GM23338 (cell line): ENCODE results near the gene VSIG10. TPM values are rescaled to one million over a fixed set of nuclear protein-coding genes. Genes with fewer than 3 reads are reported as not detected.

Experiments
- ATAC-seq: fragments of 200-7000 bp; cut with Tn5 transposase; 3 replicates; pipeline ENCODE4 v1.9.1; 2020
- DNase-seq: peaks from one replicate; pipeline ENCODE4 v3.0.0-alpha.2; 2015; ENCODE audit warnings: low spot score
- H2AFZ ChIP-seq: fragments of 200-600 bp; sonication (generic); 2 replicates; pipeline ENCODE4 v1.8.0; 2016; ENCODE audit warnings: antibody characterized with exemption, mild to moderate bottlenecking, moderate library complexity
- H3F3A ChIP-seq: fragments of 200-600 bp; sonication (generic); replicated peaks from 2 replicates; pipeline ENCODE4 v1.8.0; 2017; ENCODE audit warnings: antibody characterized with exemption, mixed run types, low read depth
- H3K27ac ChIP-seq: fragments of 200-600 bp; sonication (generic); 2 replicates; pipeline ENCODE4 v1.6.1; 2016; ENCODE audit warnings: low read depth
- H3K27me3 ChIP-seq: fragments of 200-600 bp; sonication (generic); 2 replicates; pipeline ENCODE4 v1.8.0; 2016; ENCODE audit warnings: mild to moderate bottlenecking, mixed run types, moderate library complexity; ENCODE audit not compliant: insufficient read depth
- H3K36me3 ChIP-seq: fragments of 200-600 bp; sonication (generic); 2 replicates; pipeline ENCODE4 v1.8.0; 2016; ENCODE audit warnings: mild to moderate bottlenecking; ENCODE audit not compliant: insufficient read depth
- H3K4me1 ChIP-seq: fragments of 200-600 bp; sonication (generic); 2 replicates; pipeline ENCODE4 v1.8.0; 2016; ENCODE audit warnings: mild to moderate bottlenecking, moderate library complexity; ENCODE audit not compliant: insufficient read depth
- H3K4me2 ChIP-seq: fragments of 200-600 bp; sonication (generic); 2 replicates; pipeline ENCODE4 v1.7.1; 2017; ENCODE audit warnings: mixed run types
- H3K4me3 ChIP-seq: fragments of 200-600 bp; sonication (generic); 2 replicates; pipeline ENCODE4 v1.6.1; 2016; ENCODE audit warnings: mixed run types
- H3K79me2 ChIP-seq: fragments of 200-600 bp; sonication (generic); replicated peaks from 2 replicates; pipeline ENCODE4 v1.8.0; 2017; ENCODE audit warnings: mild to moderate bottlenecking; ENCODE audit not compliant: insufficient read depth
- H3K9me2 ChIP-seq: fragments of 200-600 bp; sonication (generic); 2 replicates; pipeline ENCODE4 v1.8.0; 2017; ENCODE audit not compliant: insufficient read depth
- H4K20me1 ChIP-seq: fragments of 200-600 bp; sonication (generic); replicated peaks from 2 replicates; pipeline ENCODE4 v1.8.0; 2017; ENCODE audit warnings: mild to moderate bottlenecking; ENCODE audit not compliant: insufficient read depth
- H3K27ac Mint-ChIP-seq: 2 replicates; pipeline ENCODE4 v1.8.0; 2020; ENCODE audit warnings: inconsistent platforms, mild to moderate bottlenecking, moderate library complexity, mixed read lengths
- H3K27me3 Mint-ChIP-seq: 3 replicates; pipeline ENCODE4 v1.8.0; 2022; ENCODE audit warnings: low read depth, mild to moderate bottlenecking, moderate library complexity, mixed read lengths, inconsistent platforms; ENCODE audit not compliant: insufficient read depth, poor library complexity
- H3K36me3 Mint-ChIP-seq: 3 replicates; pipeline ENCODE4 v1.8.0; 2021; ENCODE audit warnings: low read depth, mild to moderate bottlenecking, inconsistent platforms, moderate library complexity, mixed read lengths
- H3K4me1 Mint-ChIP-seq: 3 replicates; pipeline ENCODE4 v1.8.0; 2020; ENCODE audit warnings: mild to moderate bottlenecking, inconsistent platforms, mixed read lengths
- H3K4me3 Mint-ChIP-seq: 3 replicates; pipeline ENCODE4 v1.8.0; 2021; ENCODE audit warnings: moderate library complexity, mild to moderate bottlenecking, inconsistent platforms, mixed read lengths
- H3K9me3 Mint-ChIP-seq: 3 replicates; pipeline ENCODE4 v1.8.0; 2020; ENCODE audit warnings: moderate library complexity, mild to moderate bottlenecking, inconsistent platforms, mixed read lengths
- CREB1 ChIP-seq: fragments of 250-450 bp; sonication (Bioruptor Pico); IDR thresholded peaks from 2 replicates; pipeline ENCODE4 v1.5.0; 2020; ENCODE audit warnings: low read depth, mild to moderate bottlenecking, moderate library complexity
- EZH2 ChIP-seq: fragments of 200-600 bp; sonication (generic); IDR thresholded peaks from one replicate; pipeline ENCODE4 v1.8.0; 2017; ENCODE audit warnings: antibody characterized with exemption, mild to moderate bottlenecking, low read depth; ENCODE audit not compliant: unreplicated experiment
- EZH2phosphoT487 ChIP-seq: fragments of 200-600 bp; sonication (generic); IDR thresholded peaks from one replicate; pipeline ENCODE4 v1.8.1; 2018; ENCODE audit warnings: antibody characterized with exemption; ENCODE audit not compliant: unreplicated experiment
- JUNB ChIP-seq: IDR thresholded peaks from one replicate; pipeline ENCODE4 v1.6.1; 2016; ENCODE audit warnings: antibody characterized with exemption; ENCODE audit not compliant: unreplicated experiment
- NANOG ChIP-seq: IDR thresholded peaks from 2 replicates; pipeline ENCODE4 v1.6.1; 2016; ENCODE audit warnings: antibody characterized with exemption, borderline replicate concordance
- POLR2AphosphoS5 ChIP-seq: IDR thresholded peaks from 2 replicates; pipeline ENCODE4 v1.6.1; 2016; ENCODE audit warnings: antibody characterized with exemption, low read depth
- STAT1 ChIP-seq: IDR thresholded peaks from one replicate; pipeline ENCODE4 v1.6.1; 2016; ENCODE audit warnings: antibody characterized with exemption; ENCODE audit not compliant: unreplicated experiment
- ZNF114 ChIP-seq: fragments of 250-450 bp; sonication (Bioruptor Pico); IDR thresholded peaks from 2 replicates; pipeline ENCODE4 v1.5.0; 2020; ENCODE audit warnings: mild to moderate bottlenecking, moderate library complexity
- ZNF331 ChIP-seq: fragments of 250-450 bp; sonication (Bioruptor Pico); IDR thresholded peaks from 2 replicates; pipeline ENCODE4 v1.5.0; 2020; ENCODE audit warnings: low read depth, mild to moderate bottlenecking, moderate library complexity
- polyA plus RNA-seq: library from polyadenylated mRNA; unstranded; fragments of >200 nt; fragmentation: Nextera tagmentation; extraction: Ambion mirVana; gene quantifications from 2 replicates; pipeline ENCODE4 v1.2.1, GENCODE V29; 2016
- total RNA-seq: library from RNA; depleted of rRNA; stranded (reverse); fragments of >200 nt; shearing (Covaris generic); gene quantifications from 2 replicates; pipeline ENCODE4 v1.2.3, GENCODE V29; 2014
- TF ChIP-seq, protein P1 (sequence below): IDR thresholded peaks from one replicate; pipeline ENCODE4 v1.6.1; 2018; ENCODE audit warnings: antibody characterized with exemption; ENCODE audit not compliant: unreplicated experiment
- TF ChIP-seq, protein P2 (sequence below): IDR thresholded peaks from 2 replicates; pipeline ENCODE4 v1.6.1; 2016; ENCODE audit warnings: antibody characterized with exemption
- TF ChIP-seq, protein P3 (sequence below), 2 experiments: fragments of 200-600 bp in 1 of 2; sonication (generic) in 1 of 2; conservative IDR thresholded peaks; 2 replicates each; pipeline versions ENCODE4 v1.5.1 to v1.6.1; 2016 to 2017; ENCODE audit warnings: antibody characterized with exemption in 2 of 2, low read depth in 2 of 2, mild to moderate bottlenecking in 2 of 2, moderate library complexity in 1 of 2
- TF ChIP-seq, protein P4 (sequence below): fragments of 250-450 bp; sonication (Bioruptor Pico); IDR thresholded peaks from 2 replicates; pipeline ENCODE4 v1.5.0; 2020; ENCODE audit warnings: mild to moderate bottlenecking, moderate library complexity

The VSIG10 gene
- total and polyA plus RNA-seq, 2 experiments from 2014 or later, result 52.1 to 98.5 TPM

DNA sequence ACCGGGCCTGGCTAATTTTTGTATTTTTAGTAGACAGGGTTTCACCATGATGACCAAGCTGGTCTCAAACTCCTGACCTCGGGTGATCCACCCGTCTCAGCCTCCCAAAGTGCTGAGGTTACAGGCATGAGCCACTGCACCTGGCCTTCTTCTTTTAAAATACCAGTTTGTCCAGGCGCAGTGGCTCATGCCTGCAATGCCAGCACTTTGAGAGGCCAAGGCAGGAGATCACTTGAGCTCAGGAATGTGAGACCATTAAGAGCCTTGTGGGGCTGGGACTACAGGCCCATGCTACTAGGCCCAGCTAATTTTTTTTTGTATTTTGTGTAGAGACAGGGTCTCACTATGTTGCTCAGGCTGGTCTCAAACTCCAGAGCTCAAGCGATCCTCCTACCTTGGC, 24.1 kb upstream of the VSIG10 start:
- TF ChIP-seq, protein P1, sequence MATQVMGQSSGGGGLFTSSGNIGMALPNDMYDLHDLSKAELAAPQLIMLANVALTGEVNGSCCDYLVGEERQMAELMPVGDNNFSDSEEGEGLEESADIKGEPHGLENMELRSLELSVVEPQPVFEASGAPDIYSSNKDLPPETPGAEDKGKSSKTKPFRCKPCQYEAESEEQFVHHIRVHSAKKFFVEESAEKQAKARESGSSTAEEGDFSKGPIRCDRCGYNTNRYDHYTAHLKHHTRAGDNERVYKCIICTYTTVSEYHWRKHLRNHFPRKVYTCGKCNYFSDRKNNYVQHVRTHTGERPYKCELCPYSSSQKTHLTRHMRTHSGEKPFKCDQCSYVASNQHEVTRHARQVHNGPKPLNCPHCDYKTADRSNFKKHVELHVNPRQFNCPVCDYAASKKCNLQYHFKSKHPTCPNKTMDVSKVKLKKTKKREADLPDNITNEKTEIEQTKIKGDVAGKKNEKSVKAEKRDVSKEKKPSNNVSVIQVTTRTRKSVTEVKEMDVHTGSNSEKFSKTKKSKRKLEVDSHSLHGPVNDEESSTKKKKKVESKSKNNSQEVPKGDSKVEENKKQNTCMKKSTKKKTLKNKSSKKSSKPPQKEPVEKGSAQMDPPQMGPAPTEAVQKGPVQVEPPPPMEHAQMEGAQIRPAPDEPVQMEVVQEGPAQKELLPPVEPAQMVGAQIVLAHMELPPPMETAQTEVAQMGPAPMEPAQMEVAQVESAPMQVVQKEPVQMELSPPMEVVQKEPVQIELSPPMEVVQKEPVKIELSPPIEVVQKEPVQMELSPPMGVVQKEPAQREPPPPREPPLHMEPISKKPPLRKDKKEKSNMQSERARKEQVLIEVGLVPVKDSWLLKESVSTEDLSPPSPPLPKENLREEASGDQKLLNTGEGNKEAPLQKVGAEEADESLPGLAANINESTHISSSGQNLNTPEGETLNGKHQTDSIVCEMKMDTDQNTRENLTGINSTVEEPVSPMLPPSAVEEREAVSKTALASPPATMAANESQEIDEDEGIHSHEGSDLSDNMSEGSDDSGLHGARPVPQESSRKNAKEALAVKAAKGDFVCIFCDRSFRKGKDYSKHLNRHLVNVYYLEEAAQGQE, result no peak
- TF ChIP-seq EZH2phosphoT487 (no peak), ZNF331 (CRISPR knock-in tag) (no peak), ZNF114 (CRISPR knock-in tag) (no peak), NANOG (no peak), CREB1 (CRISPR knock-in tag) (no peak), POLR2AphosphoS5 (no peak), JUNB (no peak), STAT1 (no peak), EZH2 (no peak)
- TF ChIP-seq, protein P2, sequence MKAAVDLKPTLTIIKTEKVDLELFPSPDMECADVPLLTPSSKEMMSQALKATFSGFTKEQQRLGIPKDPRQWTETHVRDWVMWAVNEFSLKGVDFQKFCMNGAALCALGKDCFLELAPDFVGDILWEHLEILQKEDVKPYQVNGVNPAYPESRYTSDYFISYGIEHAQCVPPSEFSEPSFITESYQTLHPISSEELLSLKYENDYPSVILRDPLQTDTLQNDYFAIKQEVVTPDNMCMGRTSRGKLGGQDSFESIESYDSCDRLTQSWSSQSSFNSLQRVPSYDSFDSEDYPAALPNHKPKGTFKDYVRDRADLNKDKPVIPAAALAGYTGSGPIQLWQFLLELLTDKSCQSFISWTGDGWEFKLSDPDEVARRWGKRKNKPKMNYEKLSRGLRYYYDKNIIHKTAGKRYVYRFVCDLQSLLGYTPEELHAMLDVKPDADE, result no peak
- TF ChIP-seq, protein P3, sequence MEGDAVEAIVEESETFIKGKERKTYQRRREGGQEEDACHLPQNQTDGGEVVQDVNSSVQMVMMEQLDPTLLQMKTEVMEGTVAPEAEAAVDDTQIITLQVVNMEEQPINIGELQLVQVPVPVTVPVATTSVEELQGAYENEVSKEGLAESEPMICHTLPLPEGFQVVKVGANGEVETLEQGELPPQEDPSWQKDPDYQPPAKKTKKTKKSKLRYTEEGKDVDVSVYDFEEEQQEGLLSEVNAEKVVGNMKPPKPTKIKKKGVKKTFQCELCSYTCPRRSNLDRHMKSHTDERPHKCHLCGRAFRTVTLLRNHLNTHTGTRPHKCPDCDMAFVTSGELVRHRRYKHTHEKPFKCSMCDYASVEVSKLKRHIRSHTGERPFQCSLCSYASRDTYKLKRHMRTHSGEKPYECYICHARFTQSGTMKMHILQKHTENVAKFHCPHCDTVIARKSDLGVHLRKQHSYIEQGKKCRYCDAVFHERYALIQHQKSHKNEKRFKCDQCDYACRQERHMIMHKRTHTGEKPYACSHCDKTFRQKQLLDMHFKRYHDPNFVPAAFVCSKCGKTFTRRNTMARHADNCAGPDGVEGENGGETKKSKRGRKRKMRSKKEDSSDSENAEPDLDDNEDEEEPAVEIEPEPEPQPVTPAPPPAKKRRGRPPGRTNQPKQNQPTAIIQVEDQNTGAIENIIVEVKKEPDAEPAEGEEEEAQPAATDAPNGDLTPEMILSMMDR (conservative IDR thresholded peaks at IDR 0.05; ENCODE audit: low read depth in 2 of 2), result no peak
- TF ChIP-seq, protein P4, sequence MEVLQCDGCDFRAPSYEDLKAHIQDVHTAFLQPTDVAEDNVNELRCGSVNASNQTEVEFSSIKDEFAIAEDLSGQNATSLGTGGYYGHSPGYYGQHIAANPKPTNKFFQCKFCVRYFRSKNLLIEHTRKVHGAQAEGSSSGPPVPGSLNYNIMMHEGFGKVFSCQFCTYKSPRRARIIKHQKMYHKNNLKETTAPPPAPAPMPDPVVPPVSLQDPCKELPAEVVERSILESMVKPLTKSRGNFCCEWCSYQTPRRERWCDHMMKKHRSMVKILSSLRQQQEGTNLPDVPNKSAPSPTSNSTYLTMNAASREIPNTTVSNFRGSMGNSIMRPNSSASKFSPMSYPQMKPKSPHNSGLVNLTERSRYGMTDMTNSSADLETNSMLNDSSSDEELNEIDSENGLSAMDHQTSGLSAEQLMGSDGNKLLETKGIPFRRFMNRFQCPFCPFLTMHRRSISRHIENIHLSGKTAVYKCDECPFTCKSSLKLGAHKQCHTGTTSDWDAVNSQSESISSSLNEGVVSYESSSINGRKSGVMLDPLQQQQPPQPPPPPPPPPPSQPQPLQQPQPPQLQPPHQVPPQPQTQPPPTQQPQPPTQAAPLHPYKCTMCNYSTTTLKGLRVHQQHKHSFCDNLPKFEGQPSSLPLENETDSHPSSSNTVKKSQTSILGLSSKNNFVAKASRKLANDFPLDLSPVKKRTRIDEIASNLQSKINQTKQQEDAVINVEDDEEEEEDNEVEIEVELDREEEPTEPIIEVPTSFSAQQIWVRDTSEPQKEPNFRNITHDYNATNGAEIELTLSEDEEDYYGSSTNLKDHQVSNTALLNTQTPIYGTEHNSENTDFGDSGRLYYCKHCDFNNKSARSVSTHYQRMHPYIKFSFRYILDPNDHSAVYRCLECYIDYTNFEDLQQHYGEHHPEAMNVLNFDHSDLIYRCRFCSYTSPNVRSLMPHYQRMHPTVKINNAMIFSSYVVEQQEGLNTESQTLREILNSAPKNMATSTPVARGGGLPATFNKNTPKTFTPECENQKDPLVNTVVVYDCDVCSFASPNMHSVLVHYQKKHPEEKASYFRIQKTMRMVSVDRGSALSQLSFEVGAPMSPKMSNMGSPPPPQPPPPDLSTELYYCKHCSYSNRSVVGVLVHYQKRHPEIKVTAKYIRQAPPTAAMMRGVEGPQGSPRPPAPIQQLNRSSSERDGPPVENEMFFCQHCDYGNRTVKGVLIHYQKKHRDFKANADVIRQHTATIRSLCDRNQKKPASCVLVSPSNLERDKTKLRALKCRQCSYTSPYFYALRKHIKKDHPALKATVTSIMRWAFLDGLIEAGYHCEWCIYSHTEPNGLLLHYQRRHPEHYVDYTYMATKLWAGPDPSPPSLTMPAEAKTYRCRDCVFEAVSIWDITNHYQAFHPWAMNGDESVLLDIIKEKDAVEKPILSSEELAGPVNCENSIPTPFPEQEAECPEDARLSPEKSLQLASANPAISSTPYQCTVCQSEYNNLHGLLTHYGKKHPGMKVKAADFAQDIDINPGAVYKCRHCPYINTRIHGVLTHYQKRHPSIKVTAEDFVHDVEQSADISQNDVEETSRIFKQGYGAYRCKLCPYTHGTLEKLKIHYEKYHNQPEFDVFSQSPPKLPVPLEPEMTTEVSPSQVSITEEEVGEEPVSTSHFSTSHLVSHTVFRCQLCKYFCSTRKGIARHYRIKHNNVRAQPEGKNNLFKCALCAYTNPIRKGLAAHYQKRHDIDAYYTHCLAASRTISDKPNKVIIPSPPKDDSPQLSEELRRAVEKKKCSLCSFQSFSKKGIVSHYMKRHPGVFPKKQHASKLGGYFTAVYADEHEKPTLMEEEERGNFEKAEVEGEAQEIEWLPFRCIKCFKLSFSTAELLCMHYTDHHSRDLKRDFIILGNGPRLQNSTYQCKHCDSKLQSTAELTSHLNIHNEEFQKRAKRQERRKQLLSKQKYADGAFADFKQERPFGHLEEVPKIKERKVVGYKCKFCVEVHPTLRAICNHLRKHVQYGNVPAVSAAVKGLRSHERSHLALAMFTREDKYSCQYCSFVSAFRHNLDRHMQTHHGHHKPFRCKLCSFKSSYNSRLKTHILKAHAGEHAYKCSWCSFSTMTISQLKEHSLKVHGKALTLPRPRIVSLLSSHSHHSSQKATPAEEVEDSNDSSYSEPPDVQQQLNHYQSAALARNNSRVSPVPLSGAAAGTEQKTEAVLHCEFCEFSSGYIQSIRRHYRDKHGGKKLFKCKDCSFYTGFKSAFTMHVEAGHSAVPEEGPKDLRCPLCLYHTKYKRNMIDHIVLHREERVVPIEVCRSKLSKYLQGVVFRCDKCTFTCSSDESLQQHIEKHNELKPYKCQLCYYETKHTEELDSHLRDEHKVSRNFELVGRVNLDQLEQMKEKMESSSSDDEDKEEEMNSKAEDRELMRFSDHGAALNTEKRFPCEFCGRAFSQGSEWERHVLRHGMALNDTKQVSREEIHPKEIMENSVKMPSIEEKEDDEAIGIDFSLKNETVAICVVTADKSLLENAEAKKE (CRISPR knock-in tag), result no peak
- no peaks in the 10 kb centered on the region for H3F3A ChIP-seq
- no peak overlapping the region for H3K4me3 Mint-ChIP-seq
- peaks cover 38% of the 10 kb centered on the region for H3K36me3 Mint-ChIP-seq
- H3K4me3 ChIP-seq, result no peak overlapping the region
- no peaks in the 10 kb centered on the region for H3K36me3 ChIP-seq
- H3K27ac ChIP-seq, result no peak overlapping the region
- H3K4me2 ChIP-seq, result no peak overlapping the region
- H2AFZ ChIP-seq, result no peak overlapping the region
- H3K79me2 ChIP-seq, result no peaks in the 10 kb centered on the region
- H3K4me1 ChIP-seq, result no peaks in the 10 kb centered on the region; the same call in 1 of the 2 replicates
- no peaks in the 10 kb centered on the region for H3K27me3 ChIP-seq
- H3K27me3 Mint-ChIP-seq, result peaks cover 5% of the 10 kb centered on the region
- H3K4me1 Mint-ChIP-seq, result peaks cover under 1% of the 10 kb centered on the region; the same call in 2 of the 3 replicates
- no peaks in the 10 kb centered on the region for H4K20me1 ChIP-seq
- no peaks in the 10 kb centered on the region; the same call in 1 of the 2 replicates for H3K9me2 ChIP-seq
- peaks cover 12% of the 10 kb centered on the region; the same call in 1 of the 3 replicates for H3K9me3 Mint-ChIP-seq
- no peak for ATAC-seq
- H3K27ac Mint-ChIP-seq, result no peak overlapping the region
- no peak for DNase-seq
